Right cardiac atrium (tissue), 5 donors: ENCODE measurements around the gene CFAP65. TPM values are rescaled to one million over a fixed set of nuclear protein-coding genes. Genes with fewer than 3 reads are reported as not detected.

Source experiments
- ATAC-seq, 2 donors: fragments of 200-7000 bp; cut with Tn5 transposase; one replicate each; pipeline versions ENCODE4 v1.8.0 to v1.9.1; 2020; ENCODE audit warnings: moderate library complexity in 2 of 2, mild to moderate bottlenecking in 1 of 2
- DNase-seq, 3 donors: peaks; one replicate each; pipeline ENCODE4 v3.0.0-alpha.2; 2020
- H3K27ac ChIP-seq: one replicate; pipeline ENCODE4 v1.5.1; 2013; ENCODE audit warnings: mild to moderate bottlenecking, low read length, control low read depth, moderate library complexity
- H3K27me3 ChIP-seq: one replicate; pipeline ENCODE4 v1.6.1; 2013; ENCODE audit not compliant: control insufficient read depth, insufficient read depth
- H3K4me1 ChIP-seq: one replicate; pipeline ENCODE4 v1.6.1; 2013; ENCODE audit warnings: low read length; ENCODE audit not compliant: control insufficient read depth, insufficient read depth
- H3K4me3 ChIP-seq: one replicate; pipeline ENCODE4 v1.5.1; 2013; ENCODE audit warnings: low read length, control low read depth
- H3K9me3 ChIP-seq: one replicate; pipeline ENCODE4 v1.6.1; 2013; ENCODE audit warnings: low read length; ENCODE audit not compliant: control insufficient read depth
- WGBS: extraction: QIAGEN DNeasy Blood & Tissue Kit; methylation state at CpG from one replicate; pipeline ENCODE4 v1.1.7; 2013; 5-methylcytosine and 5-hydroxymethylcytosine counted together
- intact Hi-C, 4 donors: fragments of 100-400 bp; cut with DNase I; formaldehyde crosslinking; loops; one replicate each; pipeline versions ENCODE4 v1.11.0 to v1.14.0; 2022 to 2023
- polyA plus RNA-seq: library from polyadenylated mRNA; stranded (reverse); fragments of 200-250 nt; gene quantifications from one replicate; pipeline ENCODE4 v1.2.3, GENCODE V29; 2013
- total RNA-seq, 4 donors: library from RNA; stranded (reverse); fragmentation: NEBNext Ultra II Directional; extraction: Animal tissue kit (Norgen Biotek cat#: 25700); gene quantifications; one replicate each; pipeline ENCODE4 v1.2.1, GENCODE V29; 2021
- donor health status: healthy with polysubstance abuse.
- donor health status: DM: no; HTN: yes; CAD: no.
- donor health status: DM: no; HTN: no; CAD: no.
- donor health status: DM: no; HTN: yes; CAD: no; lungs with severe emphysema.
- donor health status: DM: yes; HTN: yes; CAD: no.

The CFAP65 gene
- total and polyA plus RNA-seq, 5 donors: not detected

- Histone ChIP-seq H3K27ac (no peak overlapping the region), H3K4me1 (peaks cover 13% of the 10 kb centered on the region), H3K9me3 (no peaks in the 10 kb centered on the region), H3K4me3 (peak overlapping the region; percentile 8), H3K27me3 (no peaks in the 10 kb centered on the region)
- intact Hi-C loops: no loop called here
- DNase-seq (no peak), ATAC-seq (peak in 1 of 2 donors; percentile 6)
- 2% methylated on average over 26 of the region's 26 CpGs for WGBS
Measured at GRCh38 chr2:218980735-218981389, 60.5 kb downstream of the CFAP65 start.

GRCh38 chr2:218979846-218980734, 61.2 kb downstream of the CFAP65 start:
- WGBS: 3% methylated on average over 39 of the region's 39 CpGs
- no peak overlapping the region for H3K27ac ChIP-seq
- intact Hi-C loops: no loop called here
- H3K9me3 ChIP-seq: no peaks in the 10 kb centered on the region
- peak; percentile 85 to 93 (median 90) for DNase-seq
- ATAC-seq: peak; percentile 82 to 84
- no peak overlapping the region for H3K4me3 ChIP-seq
- H3K27me3 ChIP-seq: no peaks in the 10 kb centered on the region
- peaks cover 13% of the 10 kb centered on the region for H3K4me1 ChIP-seq

- H3K4me1 ChIP-seq: no peaks in the 10 kb centered on the region
- H3K9me3 ChIP-seq: no peaks in the 10 kb centered on the region
- WGBS: 61% methylated on average over 4 of the region's 4 CpGs
- DNase-seq (no peak), ATAC-seq (no peak)
- no peak overlapping the region for H3K27ac ChIP-seq
- H3K27me3 ChIP-seq: no peaks in the 10 kb centered on the region
- H3K4me3 ChIP-seq: no peak overlapping the region
- intact Hi-C loops: no loop called here
Measured at GRCh38 chr2:218975060-218975777, 66.1 kb downstream of the CFAP65 start.

- intact Hi-C loops: no loop called here
- ATAC-seq (peak in 1 of 2 donors; percentile 40), DNase-seq (no peak)
- no peak overlapping the region for H3K4me3 ChIP-seq
- H3K27ac ChIP-seq: no peak overlapping the region
- no peaks in the 10 kb centered on the region for H3K4me1 ChIP-seq
- WGBS: 20% methylated on average over 1 of the region's 1 CpG
- H3K27me3 ChIP-seq: no peaks in the 10 kb centered on the region
- no peaks in the 10 kb centered on the region for H3K9me3 ChIP-seq
Measured at GRCh38 chr2:218970894-218971293, 70.4 kb downstream of the CFAP65 start.

- H3K27me3 ChIP-seq: no peaks in the 10 kb centered on the region
- no peak for ATAC-seq
- WGBS: 35% methylated on average over 5 of the region's 5 CpGs
- intact Hi-C loops: no loop called here
- H3K9me3 ChIP-seq: no peaks in the 10 kb centered on the region
- H3K4me3 ChIP-seq: no peak overlapping the region
- H3K4me1 ChIP-seq: no peaks in the 10 kb centered on the region
- no peak overlapping the region for H3K27ac ChIP-seq
- no peak for DNase-seq
Measured at GRCh38 chr2:218964041-218964771, 77.1 kb downstream of the CFAP65 start.

- 15% methylated on average over 5 of the region's 5 CpGs for WGBS
- no peak for DNase-seq
- no peak overlapping the region for H3K27ac ChIP-seq
- no peaks in the 10 kb centered on the region for H3K9me3 ChIP-seq
- intact Hi-C loops: no loop called here
- no peak for ATAC-seq
- no peaks in the 10 kb centered on the region for H3K4me1 ChIP-seq
- H3K27me3 ChIP-seq: no peaks in the 10 kb centered on the region
- no peak overlapping the region for H3K4me3 ChIP-seq
Measured at GRCh38 chr2:218963601-218964000, 77.7 kb downstream of the CFAP65 start.

GRCh38 chr2:218962859-218963492, 78.3 kb downstream of the CFAP65 start:
- no peaks in the 10 kb centered on the region for H3K4me1 ChIP-seq
- peak in 1 of 2 donors; percentile 62 for ATAC-seq
- H3K27me3 ChIP-seq: no peaks in the 10 kb centered on the region
- no peak overlapping the region for H3K4me3 ChIP-seq
- peak; percentile 71 to 89 (median 88) for DNase-seq
- H3K9me3 ChIP-seq: no peaks in the 10 kb centered on the region
- WGBS: 2% methylated on average over 42 of the region's 42 CpGs
- no peak overlapping the region for H3K27ac ChIP-seq
- intact Hi-C loops: no loop called here

- Histone ChIP-seq H3K27ac (no peak overlapping the region), H3K27me3 (no peaks in the 10 kb centered on the region), H3K9me3 (no peaks in the 10 kb centered on the region), H3K4me1 (no peaks in the 10 kb centered on the region), H3K4me3 (no peak overlapping the region)
- intact Hi-C loops: no loop called here
- no peak for DNase-seq
- ATAC-seq: no peak
- WGBS: 10% methylated on average over 34 of the region's 34 CpGs
Measured at GRCh38 chr2:218961651-218962570, 79.4 kb downstream of the CFAP65 start.

GRCh38 chr2:218961229-218961628, 80.1 kb downstream of the CFAP65 start:
- Histone ChIP-seq H3K9me3 (no peaks in the 10 kb centered on the region), H3K4me3 (no peak overlapping the region), H3K27ac (no peak overlapping the region), H3K27me3 (no peaks in the 10 kb centered on the region), H3K4me1 (no peaks in the 10 kb centered on the region)
- no peak for ATAC-seq
- intact Hi-C loops: no loop called here
- no peak for DNase-seq
- 6% methylated on average over 4 of the region's 4 CpGs for WGBS
